GM20000 (cell line): Measurements from ENCODE around the gene SMYD3.

Experiments used
- DNase-seq: peaks from one replicate; pipeline ENCODE4 v3.0.0; 2012; ENCODE audit warnings: low spot score
- TF ChIP-seq, protein P1 (sequence below): IDR thresholded peaks from 2 replicates; pipeline ENCODE4 v1.5.1; 2012; ENCODE audit warnings: mild to moderate bottlenecking, control low read depth; ENCODE audit errors: extremely low read depth, missing control alignments

Gene SMYD3

DNA sequence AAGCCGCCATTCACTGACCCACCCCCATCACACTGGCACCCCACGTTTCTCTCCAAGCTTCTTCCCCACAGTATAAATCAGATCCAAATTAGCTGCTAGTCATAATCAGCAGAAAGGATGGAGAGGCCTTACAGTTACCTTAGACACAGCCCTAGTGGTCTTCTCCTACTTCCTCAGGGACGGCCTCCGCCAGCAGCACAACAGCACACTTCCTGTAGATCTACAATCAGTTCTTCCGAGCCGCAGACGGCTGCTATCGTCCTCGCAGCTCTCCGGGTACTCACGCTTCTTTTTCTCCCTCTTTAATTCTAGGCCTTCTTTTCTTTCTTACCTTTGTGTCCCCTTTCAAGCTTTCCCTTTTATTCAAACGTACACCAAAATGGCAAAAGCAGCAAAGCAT, 313.5 kb downstream of the SMYD3 start:
- DNase-seq = no peak
- TF ChIP-seq, protein P1, sequence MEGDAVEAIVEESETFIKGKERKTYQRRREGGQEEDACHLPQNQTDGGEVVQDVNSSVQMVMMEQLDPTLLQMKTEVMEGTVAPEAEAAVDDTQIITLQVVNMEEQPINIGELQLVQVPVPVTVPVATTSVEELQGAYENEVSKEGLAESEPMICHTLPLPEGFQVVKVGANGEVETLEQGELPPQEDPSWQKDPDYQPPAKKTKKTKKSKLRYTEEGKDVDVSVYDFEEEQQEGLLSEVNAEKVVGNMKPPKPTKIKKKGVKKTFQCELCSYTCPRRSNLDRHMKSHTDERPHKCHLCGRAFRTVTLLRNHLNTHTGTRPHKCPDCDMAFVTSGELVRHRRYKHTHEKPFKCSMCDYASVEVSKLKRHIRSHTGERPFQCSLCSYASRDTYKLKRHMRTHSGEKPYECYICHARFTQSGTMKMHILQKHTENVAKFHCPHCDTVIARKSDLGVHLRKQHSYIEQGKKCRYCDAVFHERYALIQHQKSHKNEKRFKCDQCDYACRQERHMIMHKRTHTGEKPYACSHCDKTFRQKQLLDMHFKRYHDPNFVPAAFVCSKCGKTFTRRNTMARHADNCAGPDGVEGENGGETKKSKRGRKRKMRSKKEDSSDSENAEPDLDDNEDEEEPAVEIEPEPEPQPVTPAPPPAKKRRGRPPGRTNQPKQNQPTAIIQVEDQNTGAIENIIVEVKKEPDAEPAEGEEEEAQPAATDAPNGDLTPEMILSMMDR = no peak

DNA sequence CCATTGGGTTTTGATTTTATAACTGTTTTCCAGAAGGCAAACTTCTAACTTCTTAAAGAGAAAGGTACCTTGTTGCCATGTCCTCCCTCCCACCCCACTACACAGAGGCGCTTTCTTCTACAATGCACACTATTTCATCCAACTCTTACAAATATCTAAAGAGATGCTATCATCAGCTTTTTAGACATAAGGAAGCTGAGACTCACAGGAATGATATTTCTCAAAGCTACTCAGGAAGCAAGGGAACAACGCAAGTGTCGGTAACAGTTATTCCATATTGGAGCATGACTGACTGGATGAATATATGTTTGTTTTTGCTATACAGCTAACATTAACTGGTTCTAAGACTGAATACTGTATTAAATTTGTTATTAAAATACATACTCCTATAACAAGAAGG, 318.0 kb downstream of the SMYD3 start:
- DNase-seq = no peak
- TF ChIP-seq, protein P1 = no peak

DNA sequence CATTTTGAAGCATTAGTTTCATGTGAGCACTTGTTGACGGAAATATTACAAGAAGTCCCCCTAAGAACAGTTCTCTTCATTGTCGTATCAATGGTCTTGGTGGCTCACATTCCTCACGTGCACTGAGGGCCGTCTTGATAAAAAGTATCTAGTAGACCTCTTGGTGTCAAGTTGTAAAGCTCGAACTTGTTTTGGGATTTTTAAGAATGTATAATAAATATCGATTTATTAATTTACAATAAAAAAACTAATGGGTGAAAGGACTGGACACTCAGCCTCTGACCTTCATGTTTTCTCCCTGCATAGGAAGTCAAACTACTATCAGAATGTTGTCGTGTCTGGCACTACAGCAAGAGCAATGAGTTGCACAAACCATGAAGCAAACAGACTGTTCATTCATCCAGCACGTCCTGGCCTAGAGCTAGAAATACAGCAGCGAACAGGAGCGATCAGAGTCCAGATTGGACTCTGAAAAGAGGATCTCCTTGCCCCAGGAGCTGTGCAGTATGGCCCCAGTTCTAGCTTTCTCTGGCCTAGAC, 319.2 kb downstream of the SMYD3 start:
- no peak for DNase-seq
- TF ChIP-seq, protein P1 = no peak

DNA sequence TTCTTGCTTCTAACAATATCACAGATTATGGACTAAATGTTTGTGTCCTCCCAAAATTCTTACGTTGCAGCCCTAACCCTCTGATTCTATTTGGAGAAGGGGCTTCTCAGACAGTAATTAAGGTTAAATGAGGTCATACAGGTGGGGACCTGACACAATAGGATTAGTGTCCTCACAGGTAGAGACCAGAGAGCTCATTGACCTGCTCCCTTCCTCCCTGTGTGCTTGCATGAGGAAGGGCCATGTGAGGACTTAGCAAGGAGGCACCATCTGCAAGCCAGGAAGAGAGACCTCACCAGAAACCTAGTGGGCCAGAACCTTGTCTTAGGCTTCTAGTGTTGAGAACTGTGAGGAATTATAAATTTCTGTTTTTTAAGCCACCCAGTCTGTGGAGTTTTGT, 322.6 kb downstream of the SMYD3 start:
- no peak for DNase-seq
- TF ChIP-seq, protein P1 = no peak

DNA sequence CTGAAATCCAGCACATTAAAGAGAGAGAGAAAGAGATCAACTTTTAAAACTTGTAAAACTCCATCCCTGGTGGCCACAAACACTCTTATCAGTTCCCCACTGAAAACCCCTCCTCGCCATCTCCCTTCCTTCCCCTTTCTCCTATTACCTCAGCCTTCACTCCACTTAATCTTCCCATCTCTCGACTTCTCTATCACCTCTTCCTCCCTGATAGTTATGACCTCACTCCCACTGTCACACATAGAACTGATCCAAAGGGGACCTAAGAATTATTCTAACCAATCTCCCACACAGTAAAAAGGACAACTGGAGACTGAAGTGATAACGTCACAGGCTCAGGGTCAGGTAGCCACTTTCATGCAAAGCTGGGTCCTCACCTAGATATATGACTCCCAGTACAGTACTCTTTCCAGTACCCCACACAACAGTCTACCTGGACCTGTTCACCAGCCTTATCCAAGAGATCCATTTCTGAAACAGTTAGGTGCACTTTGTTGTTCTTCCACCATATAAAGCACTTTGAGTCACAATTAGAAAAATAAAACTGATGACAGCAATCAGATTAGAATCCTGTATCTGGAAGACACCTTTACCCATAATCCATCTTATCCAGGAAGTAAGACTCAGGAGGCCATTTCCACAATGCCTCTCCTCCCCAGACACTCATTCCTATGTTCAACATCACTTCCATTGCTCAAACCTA, 324.8 kb downstream of the SMYD3 start:
- TF ChIP-seq, protein P1 = no peak
- DNase-seq = no peak

DNA sequence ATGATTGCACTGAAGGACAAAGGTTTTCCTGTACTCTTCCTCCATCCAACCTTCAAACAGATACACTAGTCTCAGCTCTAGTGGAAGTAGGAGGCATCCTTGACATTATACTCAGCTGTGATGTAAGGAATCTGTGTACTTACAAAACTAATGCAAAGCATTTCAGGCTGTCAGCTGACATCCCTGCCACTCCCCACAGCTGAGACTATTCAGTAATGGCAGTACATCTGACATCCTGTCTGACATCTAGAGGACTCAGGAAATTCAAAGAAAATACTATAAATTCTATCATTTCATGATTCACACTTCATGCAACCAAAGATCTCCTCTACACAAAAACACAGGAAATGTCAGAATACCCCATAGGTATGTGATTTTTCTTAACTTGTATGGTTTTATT, 325.8 kb downstream of the SMYD3 start:
- TF ChIP-seq, protein P1 = no peak
- no peak for DNase-seq

DNA sequence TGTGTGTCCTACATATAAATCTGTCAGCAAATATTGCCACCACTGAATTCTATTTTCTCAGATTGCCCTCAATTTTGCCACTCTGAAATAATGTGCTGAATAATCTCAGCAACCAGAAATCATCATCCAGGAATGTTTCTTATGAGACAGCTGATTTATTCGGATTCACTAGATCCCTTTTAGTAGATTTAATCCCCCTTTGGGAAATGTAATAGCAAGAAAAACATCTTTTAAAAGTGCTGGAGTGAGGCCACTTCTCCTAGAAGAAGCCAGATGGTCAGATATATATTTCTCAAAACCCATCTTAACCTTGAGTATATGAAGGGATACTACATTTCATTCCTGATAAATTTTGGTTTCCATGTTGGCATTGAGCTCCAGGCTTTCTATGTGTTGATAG, 327.7 kb downstream of the SMYD3 start:
- DNase-seq = no peak
- TF ChIP-seq, protein P1 = no peak
